ENCODE results near the gene TMEM80. TPM values are rescaled to one million over a fixed set of nuclear protein-coding genes. Genes with fewer than 3 reads are reported as not detected.

Gene TMEM80
- total and polyA plus RNA-seq, 4 donors: 5.1 to 12.4 (median 8.2) TPM

GRCh38 chr11:660281-660680 is 35.3 kb upstream of the TMEM80 start:
- peaks cover 11 to 51% (median 43%) of the 10 kb centered on the region in 4 donors for H3K4me1 ChIP-seq (ENCODE audit: control insufficient read depth in 4 of 4, insufficient read depth in 4 of 4, low read length in 3 of 4)
- peaks cover 0 to 8% (median 3%) of the 10 kb centered on the region in 4 donors for H3K36me3 ChIP-seq (ENCODE audit: control insufficient read depth in 4 of 4, insufficient read depth in 3 of 4, low read depth in 1 of 4, low read length in 3 of 4)
- TF ChIP-seq HNF4G (IDR thresholded peaks at IDR 0.05): no peak
- TF ChIP-seq TAF1 (conservative IDR thresholded peaks at IDR 0.05): no peak
- no peak for TF ChIP-seq GABPA (IDR thresholded peaks at IDR 0.05 in 1 of 2, conservative IDR thresholded peaks at IDR 0.05 in 1 of 2)
- TF ChIP-seq FOXA1 (IDR thresholded peaks at IDR 0.05): no peak
- no peak for TF ChIP-seq EGR1 (IDR thresholded peaks at IDR 0.05; ENCODE audit: low read depth in 2 of 2)
- TF ChIP-seq FOXA2 (IDR thresholded peaks at IDR 0.05): no peak
- TF ChIP-seq, protein P1, sequence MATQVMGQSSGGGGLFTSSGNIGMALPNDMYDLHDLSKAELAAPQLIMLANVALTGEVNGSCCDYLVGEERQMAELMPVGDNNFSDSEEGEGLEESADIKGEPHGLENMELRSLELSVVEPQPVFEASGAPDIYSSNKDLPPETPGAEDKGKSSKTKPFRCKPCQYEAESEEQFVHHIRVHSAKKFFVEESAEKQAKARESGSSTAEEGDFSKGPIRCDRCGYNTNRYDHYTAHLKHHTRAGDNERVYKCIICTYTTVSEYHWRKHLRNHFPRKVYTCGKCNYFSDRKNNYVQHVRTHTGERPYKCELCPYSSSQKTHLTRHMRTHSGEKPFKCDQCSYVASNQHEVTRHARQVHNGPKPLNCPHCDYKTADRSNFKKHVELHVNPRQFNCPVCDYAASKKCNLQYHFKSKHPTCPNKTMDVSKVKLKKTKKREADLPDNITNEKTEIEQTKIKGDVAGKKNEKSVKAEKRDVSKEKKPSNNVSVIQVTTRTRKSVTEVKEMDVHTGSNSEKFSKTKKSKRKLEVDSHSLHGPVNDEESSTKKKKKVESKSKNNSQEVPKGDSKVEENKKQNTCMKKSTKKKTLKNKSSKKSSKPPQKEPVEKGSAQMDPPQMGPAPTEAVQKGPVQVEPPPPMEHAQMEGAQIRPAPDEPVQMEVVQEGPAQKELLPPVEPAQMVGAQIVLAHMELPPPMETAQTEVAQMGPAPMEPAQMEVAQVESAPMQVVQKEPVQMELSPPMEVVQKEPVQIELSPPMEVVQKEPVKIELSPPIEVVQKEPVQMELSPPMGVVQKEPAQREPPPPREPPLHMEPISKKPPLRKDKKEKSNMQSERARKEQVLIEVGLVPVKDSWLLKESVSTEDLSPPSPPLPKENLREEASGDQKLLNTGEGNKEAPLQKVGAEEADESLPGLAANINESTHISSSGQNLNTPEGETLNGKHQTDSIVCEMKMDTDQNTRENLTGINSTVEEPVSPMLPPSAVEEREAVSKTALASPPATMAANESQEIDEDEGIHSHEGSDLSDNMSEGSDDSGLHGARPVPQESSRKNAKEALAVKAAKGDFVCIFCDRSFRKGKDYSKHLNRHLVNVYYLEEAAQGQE (IDR thresholded peaks at IDR 0.05): no peak
- TF ChIP-seq SP1 (IDR thresholded peaks at IDR 0.05): no peak
- TF ChIP-seq RAD21 (IDR thresholded peaks at IDR 0.05): no peak
- no peak for TF ChIP-seq JUND (IDR thresholded peaks at IDR 0.05)
- no peak for TF ChIP-seq NR2F2 (IDR thresholded peaks at IDR 0.05)
- TF ChIP-seq, protein P2, sequence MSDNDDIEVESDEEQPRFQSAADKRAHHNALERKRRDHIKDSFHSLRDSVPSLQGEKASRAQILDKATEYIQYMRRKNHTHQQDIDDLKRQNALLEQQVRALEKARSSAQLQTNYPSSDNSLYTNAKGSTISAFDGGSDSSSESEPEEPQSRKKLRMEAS (IDR thresholded peaks at IDR 0.05): no peak
- no peak for TF ChIP-seq RXRA (IDR thresholded peaks at IDR 0.05)
- TF ChIP-seq, protein P3, sequence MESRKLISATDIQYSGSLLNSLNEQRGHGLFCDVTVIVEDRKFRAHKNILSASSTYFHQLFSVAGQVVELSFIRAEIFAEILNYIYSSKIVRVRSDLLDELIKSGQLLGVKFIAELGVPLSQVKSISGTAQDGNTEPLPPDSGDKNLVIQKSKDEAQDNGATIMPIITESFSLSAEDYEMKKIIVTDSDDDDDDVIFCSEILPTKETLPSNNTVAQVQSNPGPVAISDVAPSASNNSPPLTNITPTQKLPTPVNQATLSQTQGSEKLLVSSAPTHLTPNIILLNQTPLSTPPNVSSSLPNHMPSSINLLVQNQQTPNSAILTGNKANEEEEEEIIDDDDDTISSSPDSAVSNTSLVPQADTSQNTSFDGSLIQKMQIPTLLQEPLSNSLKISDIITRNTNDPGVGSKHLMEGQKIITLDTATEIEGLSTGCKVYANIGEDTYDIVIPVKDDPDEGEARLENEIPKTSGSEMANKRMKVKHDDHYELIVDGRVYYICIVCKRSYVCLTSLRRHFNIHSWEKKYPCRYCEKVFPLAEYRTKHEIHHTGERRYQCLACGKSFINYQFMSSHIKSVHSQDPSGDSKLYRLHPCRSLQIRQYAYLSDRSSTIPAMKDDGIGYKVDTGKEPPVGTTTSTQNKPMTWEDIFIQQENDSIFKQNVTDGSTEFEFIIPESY (IDR thresholded peaks at IDR 0.05): no peak
- TF ChIP-seq, protein P4, sequence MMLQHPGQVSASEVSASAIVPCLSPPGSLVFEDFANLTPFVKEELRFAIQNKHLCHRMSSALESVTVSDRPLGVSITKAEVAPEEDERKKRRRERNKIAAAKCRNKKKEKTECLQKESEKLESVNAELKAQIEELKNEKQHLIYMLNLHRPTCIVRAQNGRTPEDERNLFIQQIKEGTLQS (IDR thresholded peaks at IDR 0.05): no peak
- 96% methylated on average over 19 of the region's 19 CpGs for WGBS
- no peaks in the 10 kb centered on the region for H3K9me3 ChIP-seq (ENCODE audit: control insufficient read depth in 4 of 4, low read length in 3 of 4)
- H3K9ac ChIP-seq (ENCODE audit: low read depth in 1 of 2, low read length in 2 of 2): no peak overlapping the region
- H3K4me3 ChIP-seq (ENCODE audit: low read depth in 1 of 3, low read length in 3 of 3): no peak overlapping the region
- no peaks in the 10 kb centered on the region for H3K27me3 ChIP-seq (ENCODE audit: control insufficient read depth in 4 of 4, insufficient read depth in 4 of 4, low read length in 3 of 4)
- H3K27ac ChIP-seq (ENCODE audit: low read depth in 1 of 2, low read length in 2 of 2): no peak overlapping the region
- DNase-seq (ENCODE audit: low spot score): no peak

DNA sequence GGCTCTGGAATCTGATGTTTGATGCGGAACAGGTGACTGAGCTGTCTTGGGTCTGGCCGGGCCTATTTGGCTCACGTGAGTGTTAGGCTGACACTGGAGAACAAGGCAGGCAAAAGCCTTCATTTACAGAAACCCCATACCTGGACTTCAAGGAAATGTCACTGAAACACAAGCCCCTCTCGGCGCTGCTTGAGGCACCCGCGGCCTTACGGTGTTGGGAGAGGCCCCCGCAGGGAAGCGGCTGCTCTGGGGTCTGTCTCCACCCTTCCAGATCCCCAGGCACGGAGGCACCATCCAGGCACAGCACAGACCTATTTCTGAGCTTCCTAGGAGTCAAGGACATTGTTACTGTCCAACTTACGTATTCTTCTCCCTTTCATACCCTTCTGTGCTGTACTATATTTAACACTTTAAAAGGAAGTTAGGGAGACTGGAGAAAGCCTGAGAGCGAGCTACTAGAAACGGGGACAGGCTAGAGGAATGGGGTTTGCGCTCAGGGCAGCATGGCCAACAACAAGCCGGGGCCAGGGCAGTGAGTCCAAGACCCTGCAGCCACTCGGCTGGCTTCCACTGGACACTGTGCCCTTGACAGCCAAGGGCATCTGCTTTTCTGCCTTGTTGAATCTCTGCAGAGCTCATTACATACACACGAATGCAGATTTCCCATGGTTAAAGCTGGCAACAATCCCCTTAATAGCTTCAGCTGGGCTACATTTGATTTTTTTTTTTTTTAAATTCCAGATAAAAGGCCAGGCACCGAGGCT is 34.8 kb upstream of the TMEM80 start:
- H3K36me3 ChIP-seq (ENCODE audit: control insufficient read depth in 4 of 4, insufficient read depth in 3 of 4, low read depth in 1 of 4, low read length in 3 of 4): peaks cover 0 to 12% (median 3%) of the 10 kb centered on the region in 4 donors
- WGBS: 92% methylated on average over 19 of the region's 19 CpGs
- no peaks in the 10 kb centered on the region for H3K27me3 ChIP-seq (ENCODE audit: control insufficient read depth in 4 of 4, insufficient read depth in 4 of 4, low read length in 3 of 4)
- H3K4me1 ChIP-seq (ENCODE audit: control insufficient read depth in 4 of 4, insufficient read depth in 4 of 4, low read length in 3 of 4): peaks cover 9 to 46% (median 39%) of the 10 kb centered on the region in 4 donors
- no peak overlapping the region for H3K27ac ChIP-seq (ENCODE audit: low read depth in 1 of 2, low read length in 2 of 2)
- H3K9me3 ChIP-seq (ENCODE audit: control insufficient read depth in 4 of 4, low read length in 3 of 4): no peaks in the 10 kb centered on the region
- no peak for DNase-seq (ENCODE audit: low spot score)
- H3K4me3 ChIP-seq (ENCODE audit: low read depth in 1 of 3, low read length in 3 of 3): no peak overlapping the region
- H3K9ac ChIP-seq (ENCODE audit: low read depth in 1 of 2, low read length in 2 of 2): no peak overlapping the region
- TF ChIP-seq EGR1 (IDR thresholded peaks at IDR 0.05; ENCODE audit: low read depth in 2 of 2) (no peak), FOXA2 (IDR thresholded peaks at IDR 0.05) (no peak), JUND (IDR thresholded peaks at IDR 0.05) (no peak), RAD21 (IDR thresholded peaks at IDR 0.05) (no peak), HNF4G (IDR thresholded peaks at IDR 0.05) (no peak), SP1 (IDR thresholded peaks at IDR 0.05) (no peak), NR2F2 (IDR thresholded peaks at IDR 0.05) (no peak), GABPA (IDR thresholded peaks at IDR 0.05 in 1 of 2, conservative IDR thresholded peaks at IDR 0.05 in 1 of 2) (no peak)
- TF ChIP-seq, protein P1 (IDR thresholded peaks at IDR 0.05): no peak
- TF ChIP-seq, protein P3 (IDR thresholded peaks at IDR 0.05): no peak
- TF ChIP-seq, protein P5, sequence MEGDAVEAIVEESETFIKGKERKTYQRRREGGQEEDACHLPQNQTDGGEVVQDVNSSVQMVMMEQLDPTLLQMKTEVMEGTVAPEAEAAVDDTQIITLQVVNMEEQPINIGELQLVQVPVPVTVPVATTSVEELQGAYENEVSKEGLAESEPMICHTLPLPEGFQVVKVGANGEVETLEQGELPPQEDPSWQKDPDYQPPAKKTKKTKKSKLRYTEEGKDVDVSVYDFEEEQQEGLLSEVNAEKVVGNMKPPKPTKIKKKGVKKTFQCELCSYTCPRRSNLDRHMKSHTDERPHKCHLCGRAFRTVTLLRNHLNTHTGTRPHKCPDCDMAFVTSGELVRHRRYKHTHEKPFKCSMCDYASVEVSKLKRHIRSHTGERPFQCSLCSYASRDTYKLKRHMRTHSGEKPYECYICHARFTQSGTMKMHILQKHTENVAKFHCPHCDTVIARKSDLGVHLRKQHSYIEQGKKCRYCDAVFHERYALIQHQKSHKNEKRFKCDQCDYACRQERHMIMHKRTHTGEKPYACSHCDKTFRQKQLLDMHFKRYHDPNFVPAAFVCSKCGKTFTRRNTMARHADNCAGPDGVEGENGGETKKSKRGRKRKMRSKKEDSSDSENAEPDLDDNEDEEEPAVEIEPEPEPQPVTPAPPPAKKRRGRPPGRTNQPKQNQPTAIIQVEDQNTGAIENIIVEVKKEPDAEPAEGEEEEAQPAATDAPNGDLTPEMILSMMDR (IDR thresholded peaks at IDR 0.05; ENCODE audit: low read depth, low read length, missing input control): no peak

Measured in liver (tissue), 9 donors.